Measurements from ENCODE around the gene SRCAP. TPM values are rescaled to one million over a fixed set of nuclear protein-coding genes. Genes with fewer than 3 reads are reported as not detected.

Gene SRCAP
- total RNA-seq, 6 experiments from 2014 or later, result 43.4 to 48.1 (median 45.9) TPM

DNA sequence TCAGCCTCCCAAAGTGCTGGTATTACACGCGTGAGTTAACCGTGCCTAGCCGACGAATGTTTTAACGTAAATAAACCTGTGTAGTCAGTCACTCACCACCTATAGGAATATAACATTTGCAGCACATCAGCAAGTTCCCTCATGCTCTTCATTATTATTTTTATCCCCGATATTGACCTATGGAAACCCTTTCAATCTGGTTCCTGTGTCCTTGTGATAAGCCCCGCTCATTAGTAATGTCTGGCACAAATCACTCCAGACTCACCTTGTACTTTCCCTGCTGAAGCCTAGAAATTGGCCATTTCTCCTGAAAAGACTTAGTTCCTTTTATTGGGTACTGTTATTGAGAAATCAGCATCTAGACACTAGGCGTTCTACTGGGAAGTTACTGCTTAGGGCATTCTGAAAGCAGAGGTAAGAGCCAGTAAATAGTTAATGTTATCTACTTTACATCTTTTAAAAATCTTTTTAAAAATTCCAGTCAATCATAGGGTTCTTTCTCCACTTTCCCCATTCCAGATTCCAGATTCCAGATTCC is 47.7 kb downstream of the SRCAP start:
- peaks cover 31% of the 10 kb centered on the region for H3K36me3 Mint-ChIP-seq (ENCODE audit: low read depth)
- H3K4me3 Mint-ChIP-seq, result peak overlapping the region; percentile 34
- H3K9me3 Mint-ChIP-seq, result no peaks in the 10 kb centered on the region

GRCh38 chr16:30747331-30747730 is 48.4 kb downstream of the SRCAP start:
- Mint-ChIP-seq H3K4me1 (ENCODE audit: low read depth) (peaks cover 32% of the 10 kb centered on the region), H3K4me3 (peak overlapping the region; percentile 97), H3K9me3 (no peaks in the 10 kb centered on the region), H3K27me3 (ENCODE audit: insufficient read depth) (peaks cover 5% of the 10 kb centered on the region), H3K27ac (peak overlapping the region; percentile 89), H3K36me3 (ENCODE audit: low read depth) (peaks cover 25% of the 10 kb centered on the region)
- DNase-seq, result peak; percentile 52
- TF ChIP-seq, protein P1, sequence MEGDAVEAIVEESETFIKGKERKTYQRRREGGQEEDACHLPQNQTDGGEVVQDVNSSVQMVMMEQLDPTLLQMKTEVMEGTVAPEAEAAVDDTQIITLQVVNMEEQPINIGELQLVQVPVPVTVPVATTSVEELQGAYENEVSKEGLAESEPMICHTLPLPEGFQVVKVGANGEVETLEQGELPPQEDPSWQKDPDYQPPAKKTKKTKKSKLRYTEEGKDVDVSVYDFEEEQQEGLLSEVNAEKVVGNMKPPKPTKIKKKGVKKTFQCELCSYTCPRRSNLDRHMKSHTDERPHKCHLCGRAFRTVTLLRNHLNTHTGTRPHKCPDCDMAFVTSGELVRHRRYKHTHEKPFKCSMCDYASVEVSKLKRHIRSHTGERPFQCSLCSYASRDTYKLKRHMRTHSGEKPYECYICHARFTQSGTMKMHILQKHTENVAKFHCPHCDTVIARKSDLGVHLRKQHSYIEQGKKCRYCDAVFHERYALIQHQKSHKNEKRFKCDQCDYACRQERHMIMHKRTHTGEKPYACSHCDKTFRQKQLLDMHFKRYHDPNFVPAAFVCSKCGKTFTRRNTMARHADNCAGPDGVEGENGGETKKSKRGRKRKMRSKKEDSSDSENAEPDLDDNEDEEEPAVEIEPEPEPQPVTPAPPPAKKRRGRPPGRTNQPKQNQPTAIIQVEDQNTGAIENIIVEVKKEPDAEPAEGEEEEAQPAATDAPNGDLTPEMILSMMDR (IDR thresholded peaks at IDR 0.05), result no peak

More for the DNA sequence above, 47.7 kb downstream of the SRCAP start:
- Mint-ChIP-seq H3K27me3 (ENCODE audit: insufficient read depth) (peaks cover 4% of the 10 kb centered on the region), H3K27ac (peak overlapping the region; percentile 89), H3K4me1 (ENCODE audit: low read depth) (peaks cover 38% of the 10 kb centered on the region)
- TF ChIP-seq, protein P1 (IDR thresholded peaks at IDR 0.05), result no peak
- no peak for DNase-seq

GRCh38 chr16:30747799-30748633 is 49.0 kb downstream of the SRCAP start, which contains the start of gene PHKG2:
PHKG2 (plus strand) TSS chr16:30748425; CDS start chr16:30748821, 396 bp downstream.
- Mint-ChIP-seq H3K9me3 (no peaks in the 10 kb centered on the region), H3K36me3 (ENCODE audit: low read depth) (peaks cover 25% of the 10 kb centered on the region), H3K4me3 (peak within 1 kb of the TSS; percentile 97), H3K27me3 (ENCODE audit: insufficient read depth) (peaks cover 5% of the 10 kb centered on the region), H3K27ac (peak within 1 kb of the TSS; percentile 89), H3K4me1 (ENCODE audit: low read depth) (peaks cover 32% of the 10 kb centered on the region)
- peak; percentile 98 for DNase-seq
- TF ChIP-seq, protein P1 (IDR thresholded peaks at IDR 0.05), result no peak

- TF ChIP-seq, protein P1 (IDR thresholded peaks at IDR 0.05), result no peak
- peak overlapping the region; percentile 97 for H3K4me3 Mint-ChIP-seq
- H3K36me3 Mint-ChIP-seq (ENCODE audit: low read depth), result peaks cover 20% of the 10 kb centered on the region
- DNase-seq, result peak; percentile 23
- no peaks in the 10 kb centered on the region for H3K9me3 Mint-ChIP-seq
- H3K27me3 Mint-ChIP-seq (ENCODE audit: insufficient read depth), result peaks cover 5% of the 10 kb centered on the region
- H3K4me1 Mint-ChIP-seq (ENCODE audit: low read depth), result peaks cover 32% of the 10 kb centered on the region
- H3K27ac Mint-ChIP-seq, result peak overlapping the region; percentile 83
Measured at GRCh38 chr16:30748634-30749445, 49.9 kb downstream of the SRCAP start.

GRCh38 chr16:30750201-30750600 is 51.2 kb downstream of the SRCAP start:
- no peak for DNase-seq
- Mint-ChIP-seq H3K36me3 (ENCODE audit: low read depth) (peaks cover 21% of the 10 kb centered on the region), H3K27me3 (ENCODE audit: insufficient read depth) (peaks cover 5% of the 10 kb centered on the region), H3K4me3 (peak overlapping the region; percentile 97; the same call in 1 of the 2 replicates), H3K4me1 (ENCODE audit: low read depth) (peaks cover 32% of the 10 kb centered on the region), H3K9me3 (no peaks in the 10 kb centered on the region), H3K27ac (peak overlapping the region; percentile 16; the same call in 1 of the 2 replicates)
- TF ChIP-seq, protein P1 (IDR thresholded peaks at IDR 0.05), result no peak
